HL-60 (cell line): Measurements from ENCODE around the gene TRMT44.

Experiments used
- DNase-seq, 2 experiments: peaks; one replicate each; pipeline ENCODE4 v3.0.0-alpha.2; 2010 to 2020; ENCODE audit warnings: low read depth in 1 of 2, low spot score in 1 of 2
- H3K27ac ChIP-seq: fragments of 250-450 bp; sonication (Bioruptor Pico); replicated peaks from 2 replicates; pipeline ENCODE4 v1.5.1; 2020; ENCODE audit warnings: mild to moderate bottlenecking, moderate library complexity
- H3K27me3 ChIP-seq: fragments of 250-450 bp; sonication (Bioruptor Pico); 2 replicates; pipeline ENCODE4 v1.5.1; 2021; ENCODE audit warnings: mild to moderate bottlenecking, moderate library complexity; ENCODE audit not compliant: insufficient read depth, poor library complexity, severe bottlenecking
- H3K4me3 ChIP-seq: replicated peaks from 2 replicates; pipeline ENCODE4 v1.5.1; 2011; ENCODE audit warnings: mild to moderate bottlenecking, control low read depth, low read length; ENCODE audit not compliant: insufficient read depth
- CTCF ChIP-seq: IDR thresholded peaks from one replicate; pipeline ENCODE4 v1.5.1; 2011; ENCODE audit warnings: low read length, control low read depth, inconsistent platforms; ENCODE audit not compliant: insufficient read depth
- GABPA ChIP-seq: IDR thresholded peaks from 2 replicates; pipeline ENCODE4 v1.6.1; 2012; ENCODE audit warnings: low read depth
- POLR2AphosphoS5 ChIP-seq: IDR thresholded peaks from 2 replicates; pipeline ENCODE4 v1.6.1; 2012; ENCODE audit warnings: low read depth
- SPI1 ChIP-seq: IDR thresholded peaks from 2 replicates; pipeline ENCODE4 v1.6.1; 2012; ENCODE audit warnings: low read depth, mild to moderate bottlenecking, borderline replicate concordance
- TF ChIP-seq, protein P1 (sequence below): IDR thresholded peaks from 2 replicates; pipeline ENCODE4 v1.6.1; 2012; ENCODE audit warnings: low read depth; ENCODE audit not compliant: insufficient replicate concordance

Gene TRMT44

GRCh38 chr4:8517946-8518345 is 77.4 kb downstream of the TRMT44 start:
- DNase-seq = no peak
- H3K27ac ChIP-seq = no peak overlapping the region
- no peak overlapping the region for H3K4me3 ChIP-seq
- H3K27me3 ChIP-seq = no peaks in the 10 kb centered on the region
- TF ChIP-seq GABPA = no peak
- no peak for TF ChIP-seq SPI1

DNA sequence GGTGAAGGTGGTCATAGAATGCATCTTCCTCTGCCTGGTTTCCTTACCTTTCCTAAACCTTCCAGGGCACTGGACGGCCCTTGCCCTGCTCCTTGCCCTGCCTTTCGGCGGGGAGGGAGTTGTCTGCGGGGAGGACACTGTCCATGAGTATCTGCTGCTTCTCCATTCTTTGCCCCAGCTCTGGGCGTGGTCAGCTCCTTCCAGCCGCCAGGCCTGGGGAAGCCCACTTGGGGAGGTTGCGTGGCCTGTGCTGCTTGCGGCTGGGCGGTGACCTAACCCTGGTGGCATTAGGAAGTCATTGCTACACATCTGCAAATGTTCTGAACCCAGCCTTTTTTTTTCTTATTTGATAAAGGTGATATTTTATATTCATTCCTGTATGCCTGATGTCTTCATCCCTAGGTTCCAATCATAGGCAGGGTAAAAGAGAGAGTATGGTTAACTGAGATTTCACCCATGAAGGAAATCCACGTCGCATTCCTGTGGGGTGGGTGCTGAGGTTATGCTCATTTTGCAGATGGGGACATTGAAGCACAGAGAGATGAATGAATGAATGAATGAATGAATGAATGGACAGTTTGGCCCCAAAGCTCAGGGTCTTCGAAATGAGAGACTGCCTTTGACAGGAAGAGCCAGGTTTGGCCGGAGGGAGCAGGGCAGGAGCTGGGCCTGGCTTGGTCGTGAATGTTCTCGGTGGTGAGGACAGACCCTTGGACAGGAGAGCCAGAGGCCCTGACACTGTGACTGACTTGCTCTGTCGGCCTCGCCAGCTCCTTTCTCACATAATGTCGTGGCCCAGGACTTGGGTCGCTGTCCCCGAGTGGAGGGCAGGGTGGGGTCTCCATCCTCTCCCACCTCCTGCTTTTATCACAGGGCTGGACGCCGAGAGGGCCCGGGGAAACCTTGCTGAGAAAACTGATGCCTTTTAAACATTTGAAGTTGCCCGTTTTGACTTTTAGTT is 81.9 kb downstream of the TRMT44 start:
- no peak overlapping the region for H3K4me3 ChIP-seq
- TF ChIP-seq, protein P1, sequence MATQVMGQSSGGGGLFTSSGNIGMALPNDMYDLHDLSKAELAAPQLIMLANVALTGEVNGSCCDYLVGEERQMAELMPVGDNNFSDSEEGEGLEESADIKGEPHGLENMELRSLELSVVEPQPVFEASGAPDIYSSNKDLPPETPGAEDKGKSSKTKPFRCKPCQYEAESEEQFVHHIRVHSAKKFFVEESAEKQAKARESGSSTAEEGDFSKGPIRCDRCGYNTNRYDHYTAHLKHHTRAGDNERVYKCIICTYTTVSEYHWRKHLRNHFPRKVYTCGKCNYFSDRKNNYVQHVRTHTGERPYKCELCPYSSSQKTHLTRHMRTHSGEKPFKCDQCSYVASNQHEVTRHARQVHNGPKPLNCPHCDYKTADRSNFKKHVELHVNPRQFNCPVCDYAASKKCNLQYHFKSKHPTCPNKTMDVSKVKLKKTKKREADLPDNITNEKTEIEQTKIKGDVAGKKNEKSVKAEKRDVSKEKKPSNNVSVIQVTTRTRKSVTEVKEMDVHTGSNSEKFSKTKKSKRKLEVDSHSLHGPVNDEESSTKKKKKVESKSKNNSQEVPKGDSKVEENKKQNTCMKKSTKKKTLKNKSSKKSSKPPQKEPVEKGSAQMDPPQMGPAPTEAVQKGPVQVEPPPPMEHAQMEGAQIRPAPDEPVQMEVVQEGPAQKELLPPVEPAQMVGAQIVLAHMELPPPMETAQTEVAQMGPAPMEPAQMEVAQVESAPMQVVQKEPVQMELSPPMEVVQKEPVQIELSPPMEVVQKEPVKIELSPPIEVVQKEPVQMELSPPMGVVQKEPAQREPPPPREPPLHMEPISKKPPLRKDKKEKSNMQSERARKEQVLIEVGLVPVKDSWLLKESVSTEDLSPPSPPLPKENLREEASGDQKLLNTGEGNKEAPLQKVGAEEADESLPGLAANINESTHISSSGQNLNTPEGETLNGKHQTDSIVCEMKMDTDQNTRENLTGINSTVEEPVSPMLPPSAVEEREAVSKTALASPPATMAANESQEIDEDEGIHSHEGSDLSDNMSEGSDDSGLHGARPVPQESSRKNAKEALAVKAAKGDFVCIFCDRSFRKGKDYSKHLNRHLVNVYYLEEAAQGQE = no peak
- TF ChIP-seq POLR2AphosphoS5 (no peak), GABPA (no peak)
- no peak for DNase-seq
- no peaks in the 10 kb centered on the region for H3K27me3 ChIP-seq
- no peak overlapping the region for H3K27ac ChIP-seq

GRCh38 chr4:8523175-8523574 is 82.6 kb downstream of the TRMT44 start:
- Histone ChIP-seq H3K27ac (no peak overlapping the region), H3K27me3 (no peaks in the 10 kb centered on the region), H3K4me3 (no peak overlapping the region)
- TF ChIP-seq CTCF = no peak
- TF ChIP-seq SPI1 = no peak
- TF ChIP-seq, protein P1 = no peak
- no peak for TF ChIP-seq POLR2AphosphoS5
- TF ChIP-seq GABPA = no peak
- no peak for DNase-seq

DNA sequence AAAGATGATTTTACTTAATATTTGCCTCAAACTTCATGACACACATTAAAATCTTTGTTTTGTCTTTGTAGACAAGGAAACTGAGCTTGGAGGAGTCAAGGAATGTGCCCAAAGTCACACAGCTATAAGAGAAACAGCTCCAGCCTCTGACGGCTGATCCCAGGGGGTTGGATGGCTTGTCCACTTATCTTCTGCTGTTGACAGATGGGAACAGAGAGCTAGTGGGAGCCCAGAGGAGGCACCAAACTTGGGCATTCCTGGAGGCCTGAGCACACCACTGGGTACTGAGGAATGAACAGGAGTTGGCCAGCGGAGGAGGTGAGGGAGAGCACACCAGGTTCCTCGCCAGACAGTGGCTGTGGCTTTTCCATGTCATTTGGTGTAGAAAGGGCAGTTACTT is 83.2 kb downstream of the TRMT44 start:
- no peak overlapping the region for H3K4me3 ChIP-seq
- DNase-seq = no peak
- no peaks in the 10 kb centered on the region for H3K27me3 ChIP-seq
- H3K27ac ChIP-seq = no peak overlapping the region
- TF ChIP-seq SPI1 (no peak), POLR2AphosphoS5 (no peak), GABPA (no peak)
- TF ChIP-seq, protein P1 = no peak
